GM13976 (cell line): Measurements from ENCODE around the gene PANK2.
"Not testable (repeated sequence)": the region's sequence is repeated elsewhere in the genome, so short reads cannot be mapped to it uniquely, and the experiment has no call there.

Experiments
- DNase-seq: peaks from one replicate; pipeline ENCODE4 v3.0.0; 2012; ENCODE audit warnings: low spot score
- CTCF ChIP-seq: IDR thresholded peaks from 2 replicates; pipeline ENCODE4 v1.5.1; 2012; ENCODE audit warnings: borderline replicate concordance, mild to moderate bottlenecking; ENCODE audit not compliant: insufficient read depth; ENCODE audit errors: extremely low read depth, missing control alignments, control extremely low read depth
- in situ Hi-C: fragments of 300-500 bp; cut with MboI; formaldehyde crosslinking; loops from one replicate; pipeline ENCODE4 v1.12.0; 2022; ENCODE audit warnings: low sequenced_read_pairs, mixed read lengths, inconsistent platforms; ENCODE audit not compliant: unreplicated experiment

Gene PANK2

DNA sequence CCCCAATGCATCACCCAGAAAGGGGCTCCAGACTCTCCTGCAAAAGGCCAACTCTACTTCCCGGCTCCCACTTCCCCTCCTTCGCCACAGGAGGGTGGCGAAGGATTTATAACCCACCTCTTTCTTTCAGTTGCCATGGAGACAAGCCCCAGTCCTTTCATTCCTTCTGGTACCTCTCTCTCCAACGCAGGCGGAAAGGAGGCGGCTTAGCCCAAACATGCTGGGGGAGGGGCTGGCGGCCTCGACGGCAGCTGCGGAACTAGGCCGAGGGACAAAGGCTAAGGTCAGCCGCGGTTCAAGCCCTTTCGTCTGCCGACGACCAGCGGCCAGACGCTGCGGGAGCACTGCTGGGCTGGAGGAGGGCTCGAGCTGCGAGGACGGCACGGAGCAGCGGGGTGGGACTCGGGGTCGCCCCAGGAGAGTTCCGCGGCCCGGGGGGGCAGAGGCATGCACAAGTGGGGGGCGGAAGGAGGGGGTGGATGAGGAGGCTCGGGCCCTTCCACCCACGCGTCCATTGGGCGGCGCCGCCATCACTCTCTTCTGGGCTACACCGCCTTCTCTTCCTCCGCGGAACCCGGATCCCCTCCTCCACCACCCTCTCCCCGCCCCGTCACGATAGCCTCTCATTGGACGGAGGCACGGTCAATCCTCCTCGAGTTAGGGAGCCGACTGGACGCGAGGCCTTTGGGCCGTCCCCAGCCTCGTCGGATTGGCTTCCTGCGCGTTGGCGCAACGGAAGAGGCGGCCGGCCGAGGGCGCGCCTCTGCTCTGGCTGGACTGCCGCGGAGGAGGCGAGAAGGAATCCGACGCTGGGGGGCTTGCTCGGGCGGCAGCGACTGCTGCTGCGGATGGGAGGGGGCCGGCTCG is at the start of gene PANK2:
PANK2 (plus strand) TSS at position 766 of the 867 bp plus-strand sequence.
- in situ Hi-C loops: loop anchor here (10.0 kb wide), 1 partner anchor 196 kb away; no protein-coding TSS in a partner anchor
- DNase-seq: peak; percentile 99
- no peak for TF ChIP-seq CTCF

DNA sequence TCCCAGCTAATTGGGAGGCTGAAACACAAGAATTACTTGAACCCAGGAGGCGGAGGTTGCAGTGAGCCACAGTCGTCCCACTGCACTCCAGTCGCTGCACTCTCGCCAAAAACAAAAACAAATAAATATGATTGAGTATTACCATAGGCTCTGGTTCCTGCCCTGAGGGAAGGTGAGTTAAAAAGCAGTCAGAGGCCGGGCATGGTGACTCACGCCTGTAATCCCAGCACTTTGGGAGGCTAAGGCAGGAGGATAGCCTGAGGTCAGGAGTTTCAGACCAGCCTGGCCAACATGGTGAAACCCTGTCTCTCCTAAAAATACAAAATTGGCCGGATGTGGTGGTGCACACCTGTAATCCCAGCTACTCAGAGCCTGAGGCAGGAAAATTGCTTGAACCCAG is 49.0 kb upstream of the PANK2 start:
- in situ Hi-C loops, DNase-seq: not testable (repeated sequence)

DNA sequence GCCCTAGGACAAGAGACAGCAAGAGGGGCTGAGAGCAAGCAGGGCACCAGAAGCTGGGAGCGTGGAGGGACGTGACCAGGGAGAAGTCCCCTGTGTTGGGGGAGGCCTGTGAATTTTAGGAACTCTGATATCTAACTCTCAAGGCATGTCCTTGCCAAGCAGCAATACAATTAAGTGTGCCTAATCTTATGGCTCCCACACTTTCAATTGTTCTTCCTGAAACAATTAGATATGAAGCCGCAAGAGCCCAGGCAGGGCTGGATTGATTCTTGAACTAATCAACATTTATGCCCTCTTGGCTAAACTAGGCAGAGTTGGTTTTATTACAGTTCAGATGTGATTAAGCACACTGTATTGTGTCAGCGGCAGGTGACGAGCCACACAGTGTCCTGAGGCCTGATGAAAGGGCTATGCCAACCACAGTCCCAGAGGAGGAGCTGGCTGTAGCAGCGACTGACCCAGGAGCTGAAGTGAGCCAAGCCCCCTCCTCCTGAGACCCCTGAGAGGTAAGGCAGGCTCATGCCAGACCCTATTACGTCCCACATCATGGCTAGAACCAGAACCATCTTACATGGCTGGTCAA is 46.7 kb upstream of the PANK2 start:
- no peak for DNase-seq

GRCh38 chr20:3843490-3843889 is 45.7 kb upstream of the PANK2 start:
- no peak for DNase-seq
- TF ChIP-seq CTCF: no peak
- in situ Hi-C loops: no loop called here

More for the DNA sequence above, 46.7 kb upstream of the PANK2 start:
- in situ Hi-C loops: no loop called here
- no peak for TF ChIP-seq CTCF

DNA sequence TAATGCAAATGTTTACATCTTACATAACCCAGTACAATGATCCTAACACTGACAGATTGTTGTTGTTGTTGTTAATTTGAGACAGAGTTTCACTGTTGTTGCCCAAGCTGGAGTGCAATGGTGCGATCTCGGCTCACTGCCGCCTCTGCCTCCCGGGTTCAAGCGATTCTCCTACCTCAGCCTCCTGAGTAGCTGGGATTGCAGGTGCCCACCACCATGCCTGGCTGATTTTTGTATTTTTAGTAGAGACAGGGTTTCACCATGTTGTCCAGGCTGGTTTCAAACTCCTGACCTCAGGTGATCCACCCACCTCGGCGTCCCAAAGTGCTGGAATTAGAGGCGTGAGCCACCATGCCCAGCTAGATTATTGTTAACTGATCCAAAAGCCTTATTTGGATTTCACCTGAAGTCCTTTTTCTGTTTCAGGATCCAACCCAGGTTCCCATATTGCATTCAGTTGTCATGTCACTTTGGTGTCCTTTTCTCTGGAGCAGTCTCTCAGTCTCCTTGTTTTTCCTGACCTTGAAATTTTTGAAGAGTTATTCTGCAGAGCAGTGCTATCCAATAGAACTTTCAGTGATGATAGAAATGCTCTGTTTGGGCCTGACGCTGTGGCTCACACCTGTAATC is 45.1 kb upstream of the PANK2 start:
- DNase-seq, in situ Hi-C loops: not testable (repeated sequence)

DNA sequence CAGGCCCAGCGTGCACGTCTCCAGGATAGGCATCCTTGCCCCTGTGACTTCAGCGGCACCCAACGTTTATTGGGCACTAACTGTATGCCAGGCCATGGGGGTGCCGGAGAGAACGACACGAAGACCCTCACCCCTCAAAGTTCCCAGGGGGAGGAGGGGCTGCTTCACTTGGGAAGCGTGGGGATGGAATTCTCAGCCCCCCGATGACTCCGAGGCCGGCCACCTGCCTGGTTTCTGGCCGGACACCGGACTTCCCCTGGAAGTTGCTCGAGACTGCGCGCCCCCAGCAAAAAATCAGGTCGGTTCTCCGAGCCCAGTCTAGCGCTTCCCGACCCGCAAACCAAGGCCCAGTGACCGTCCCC is 42.8 kb upstream of the PANK2 start:
- no peak for DNase-seq
- TF ChIP-seq CTCF: no peak
- in situ Hi-C loops: no loop called here

GRCh38 chr20:3846740-3847428 is 42.3 kb upstream of the PANK2 start, which contains the start of gene MAVS:
Gene MAVS (plus strand): TSS chr20:3846834. CDS start chr20:3854625, 7,791 bp downstream.
- in situ Hi-C loops: no loop called here
- DNase-seq: peak; percentile 97
- TF ChIP-seq CTCF: no peak
